HepG2 (cell line): ENCODE data around the gene GJC2. TPM values are rescaled to one million over a fixed set of nuclear protein-coding genes. Genes with fewer than 3 reads are reported as not detected.

Source experiments
- ARID5B ChIP-seq: IDR thresholded peaks from 2 replicates; pipeline ENCODE4 v1.4.0; 2020; ENCODE audit warnings: mild to moderate bottlenecking, missing genetic modification reagents
- ERF ChIP-seq: IDR thresholded peaks from 2 replicates; pipeline ENCODE4 v1.6.1; 2018; ENCODE audit warnings: missing biosample characterization, missing genetic modification reagents
- LRRFIP1 ChIP-seq: sonication (generic); formaldehyde crosslinking; conservative IDR thresholded peaks from 2 replicates; pipeline ENCODE4 v1.4.0; 2020; ENCODE audit warnings: missing genetic modification reagents
- MEIS1 ChIP-seq: sonication (generic); formaldehyde crosslinking; IDR thresholded peaks from 2 replicates; pipeline ENCODE4 v1.9.0; 2021; ENCODE audit warnings: mild to moderate bottlenecking, missing genetic modification reagents, moderate library complexity, borderline replicate concordance
- MXD1 ChIP-seq: sonication (generic); formaldehyde crosslinking; IDR thresholded peaks from 2 replicates; pipeline ENCODE4 v1.4.0; 2020; ENCODE audit warnings: mild to moderate bottlenecking, missing genetic modification reagents
- NFE2L2 ChIP-seq: fragments of 150-350 bp; IDR thresholded peaks from 2 replicates; pipeline ENCODE4 v1.6.1; 2014; ENCODE audit warnings: low read length
- NFRKB ChIP-seq: fragments of 450-650 bp; IDR thresholded peaks from 2 replicates; pipeline ENCODE4 v1.6.1; 2017
- PRDM15 ChIP-seq: sonication (generic); formaldehyde crosslinking; IDR thresholded peaks from 2 replicates; pipeline ENCODE4 v1.4.0; 2020; ENCODE audit warnings: missing genetic modification reagents
- RAD21 ChIP-seq: fragments of 450-650 bp; formaldehyde crosslinking; IDR thresholded peaks from 2 replicates; pipeline ENCODE4 v1.5.0; 2020; ENCODE audit warnings: mild to moderate bottlenecking
- YEATS2 ChIP-seq: sonication (generic); formaldehyde crosslinking; IDR thresholded peaks from 2 replicates; pipeline ENCODE4 v1.4.0; 2020; ENCODE audit warnings: missing genetic modification reagents, borderline replicate concordance
- ZBTB43 ChIP-seq: sonication (generic); formaldehyde crosslinking; conservative IDR thresholded peaks from 2 replicates; pipeline ENCODE4 v1.4.0; 2020; ENCODE audit warnings: missing genetic modification reagents
- ZFP1 ChIP-seq: IDR thresholded peaks from 2 replicates; pipeline ENCODE4 v1.6.1; 2016
- ZNF274 ChIP-seq: sonication (generic); formaldehyde crosslinking; IDR thresholded peaks from 2 replicates; pipeline ENCODE4 v1.5.1; 2020; ENCODE audit warnings: mild to moderate bottlenecking, missing genetic modification reagents
- ZNF414 ChIP-seq: sonication (generic); formaldehyde crosslinking; IDR thresholded peaks from 2 replicates; pipeline ENCODE4 v1.5.0; 2020; ENCODE audit warnings: missing genetic modification reagents
- ZNF747 ChIP-seq: sonication (generic); formaldehyde crosslinking; IDR thresholded peaks from 2 replicates; pipeline ENCODE4 v1.8.1; 2023; ENCODE audit warnings: missing genetic modification reagents, mild to moderate bottlenecking, borderline replicate concordance
- ZNF850 ChIP-seq: sonication (generic); formaldehyde crosslinking; conservative IDR thresholded peaks from 2 replicates; pipeline ENCODE4 v1.9.0; 2021; ENCODE audit warnings: mild to moderate bottlenecking, missing genetic modification reagents
- polyA plus RNA-seq, 8 experiments: library from polyadenylated mRNA; depleted of rRNA in 3 of 8; stranded (reverse) in 7 of 8; unstranded in 1 of 8; fragments of >200 nt; fragmentation: Illumina TruSeq in 4 of 8; extraction: Trizol in 4 of 8; gene quantifications; 2 replicates each; pipeline versions ENCODE4 v1.2.1 to v1.2.3, GENCODE V29; 2011 to 2016; ENCODE audit warnings: low read depth in 4 of 8, missing spikeins in 1 of 8, mixed read lengths in 1 of 8; ENCODE audit not compliant: insufficient read depth in 1 of 8
- total RNA-seq, 5 experiments: library from RNA; depleted of rRNA; stranded (reverse); fragments of >200 nt; fragmentation: Illumina TruSeq; extraction: Trizol; gene quantifications; 2 replicates each; pipeline ENCODE4 v1.2.3, GENCODE V29; 2016; ENCODE audit warnings: low read depth in 1 of 5

GJC2 gene
- total and polyA plus RNA-seq, 2 of the 13 experiments (the other 11 are each of a cell fraction or from before 2014, with no cell fraction given), result 1.6 to 3.8 TPM

GRCh38 chr1:228166170-228166936 lies 16.6 kb downstream of the GJC2 start (continued):
- TF ChIP-seq LRRFIP1 (CRISPR knock-in tag) (no peak), NFE2L2 (no peak), ZBTB43 (no peak), ZNF274 (CRISPR knock-in tag) (no peak), RAD21 (CRISPR knock-in tag) (peak; percentile 17; the same call in 1 of the 2 replicates), ZNF850 (CRISPR knock-in tag) (no peak), ZNF414 (CRISPR knock-in tag) (no peak), YEATS2 (CRISPR knock-in tag) (no peak), MXD1 (CRISPR knock-in tag) (no peak), ZFP1 (CRISPR knock-in tag) (no peak), ZNF747 (CRISPR knock-in tag) (no peak), MEIS1 (CRISPR knock-in tag) (peak; percentile 85; the same call in 1 of the 2 replicates), ERF (CRISPR knock-in tag) (no peak), NFRKB (no peak), PRDM15 (no peak), ARID5B (CRISPR knock-in tag) (peak; percentile 42; the same call in 1 of the 2 replicates)
